K562 (cell line): ENCODE measurements around the gene SUV39H2. TPM values are rescaled to one million over a fixed set of nuclear protein-coding genes. Genes with fewer than 3 reads are reported as not detected.
A peak's percentile ranks its signal among the peaks of the same experiment; 100 is the strongest.

ENCODE experiments used
- ATAC-seq: fragments of 200-7000 bp; cut with Tn5 transposase; 3 replicates; pipeline ENCODE4 v1.9.1; 2020; ENCODE audit warnings: moderate library complexity
- BruUV-seq: library from RNA; stranded (reverse); fragments of 400-500 nt; replicated peaks from 2 replicates; lab custom pipeline; 2021; lab: Mats Ljungman, UMichigan
- CTCF ChIA-PET: fragments of 300-600 bp; formaldehyde crosslinking; extraction: SDS; loops from one replicate; lab custom pipeline; 2021; ENCODE audit warnings: low intra/inter-chr PET ratio; lab: Yijun Ruan, JAX
- POLR2A ChIA-PET: fragments of 300-600, 350-650 bp; sonication (Branson Sonifier 250); formaldehyde crosslinking; extraction: SDS; loops from one replicate; lab custom pipeline; 2021; ENCODE audit warnings: antibody characterized with exemption, inconsistent platforms; lab: Yijun Ruan, JAX
- DNase-seq, 4 experiments: peaks; one replicate each; pipeline versions ENCODE4 v3.0.0 to v3.0.0-alpha.2; 2011 to 2018; ENCODE audit warnings: low spot score in 3 of 4, mixed read lengths in 3 of 4; ENCODE audit errors: extremely low read depth in 1 of 4
- FAIRE-seq: peaks from 2 replicates; lab custom pipeline; 2011; peaks lifted over from hg19 to GRCh38; lab: Jason Lieb, UNC
- H2AFZ ChIP-seq: 2 replicates; pipeline ENCODE4 v1.6.0; 2011; ENCODE audit warnings: low read depth, low read length, control low read depth, inconsistent platforms
- H3K27ac ChIP-seq: fragments of 200-600 bp; 3 replicates; pipeline ENCODE4 v1.8.0; 2011; ENCODE audit warnings: low read depth, mild to moderate bottlenecking, control low read depth, inconsistent platforms, low read length, moderate library complexity, mixed read lengths; ENCODE audit errors: extremely low read depth
- H3K27me3 ChIP-seq, 2 experiments: fragments of 300-600 bp in 1 of 2; 2 replicates in 1 of 2; 3 replicates in 1 of 2; pipeline versions ENCODE4 v1.6.0 to v1.8.0; 2011; ENCODE audit warnings: inconsistent platforms in 2 of 2, low read length in 2 of 2, mild to moderate bottlenecking in 1 of 2, mixed read lengths in 1 of 2, moderate library complexity in 1 of 2; ENCODE audit not compliant: control insufficient read depth in 2 of 2, insufficient read depth in 2 of 2
- H3K36me3 ChIP-seq: fragments of 300-600 bp; 3 replicates; pipeline ENCODE4 v1.8.0; 2011; ENCODE audit warnings: mild to moderate bottlenecking, low read length, inconsistent platforms; ENCODE audit not compliant: control insufficient read depth, insufficient read depth
- H3K4me1 ChIP-seq, 2 experiments: fragments of 200-600 bp in 1 of 2; replicated peaks in 1 of 2; 2 replicates in 1 of 2; 3 replicates in 1 of 2; pipeline versions ENCODE4 v1.5.1 to v1.8.0; 2011; ENCODE audit warnings: inconsistent platforms in 2 of 2, low read length in 2 of 2, mild to moderate bottlenecking in 1 of 2, mixed read lengths in 1 of 2, moderate library complexity in 1 of 2; ENCODE audit not compliant: control insufficient read depth in 2 of 2, insufficient read depth in 2 of 2
- H3K4me2 ChIP-seq: 2 replicates; pipeline ENCODE4 v1.6.1; 2011; ENCODE audit warnings: low read length, control low read depth, inconsistent platforms, mixed read lengths; ENCODE audit not compliant: insufficient read depth
- H3K4me3 ChIP-seq: fragments of 200-600 bp; sonication (generic), shearing (Covaris generic); 2 replicates; pipeline ENCODE4 v1.5.1; 2016; ENCODE audit warnings: control low read depth, inconsistent platforms
- H3K79me2 ChIP-seq: fragments of 200-600 bp; 3 replicates; pipeline ENCODE4 v1.8.0; 2011; ENCODE audit warnings: low read length, inconsistent platforms; ENCODE audit not compliant: control insufficient read depth, insufficient read depth
- H3K9ac ChIP-seq, 2 experiments: 2 replicates each; pipeline versions ENCODE4 v1.6.0 to v1.6.1; 2011; ENCODE audit warnings: low read depth in 2 of 2, low read length in 2 of 2, control low read depth in 1 of 2, inconsistent platforms in 1 of 2, mild to moderate bottlenecking in 1 of 2, mixed read lengths in 1 of 2; ENCODE audit not compliant: insufficient read depth in 1 of 2
- H3K9me1 ChIP-seq: one replicate; pipeline ENCODE4 v1.6.0; 2011; ENCODE audit warnings: inconsistent platforms, mild to moderate bottlenecking, low read length, moderate library complexity; ENCODE audit not compliant: control insufficient read depth, insufficient read depth
- H3K9me3 ChIP-seq: replicated peaks from 2 replicates; pipeline ENCODE4 v1.5.1; 2011; ENCODE audit warnings: low read depth, low read length, inconsistent platforms; ENCODE audit not compliant: control insufficient read depth, insufficient read depth
- H4K20me1 ChIP-seq: replicated peaks from 2 replicates; pipeline ENCODE4 v1.6.1; 2011; ENCODE audit warnings: low read length, inconsistent platforms, mixed read lengths; ENCODE audit not compliant: control insufficient read depth, insufficient read depth
- KDM1A ChIP-seq, 2 experiments: fragments of 450-650 bp; IDR thresholded peaks; 2 replicates each; pipeline ENCODE4 v1.6.1; 2016; ENCODE audit warnings: mild to moderate bottlenecking in 2 of 2
- PHF21A ChIP-seq: fragments of 450-650 bp; IDR thresholded peaks from 2 replicates; pipeline ENCODE4 v1.6.1; 2017; ENCODE audit warnings: low read depth, borderline replicate concordance
- RAD21 ChIP-seq, 2 experiments: fragments of 250-450 bp in 1 of 2; fragments of 450-650 bp in 1 of 2; sonication (Bioruptor Pico) in 1 of 2; formaldehyde crosslinking in 1 of 2; IDR thresholded peaks in 1 of 2; conservative IDR thresholded peaks in 1 of 2; 2 replicates each; pipeline versions ENCODE4 v1.4.0 to v1.8.0; 2020 to 2022; ENCODE audit warnings: mild to moderate bottlenecking in 2 of 2, moderate library complexity in 1 of 2
- ZNF384 ChIP-seq: IDR thresholded peaks from 2 replicates; pipeline ENCODE4 v1.6.1; 2012; ENCODE audit warnings: low read depth, low read length, improper control_type of control experiment
- WGBS: fragments of 100-300 bp; shearing (Covaris generic); methylation state at CpG from one replicate; pipeline ENCODE4 v1.1.6; 2016; ENCODE audit warnings: low coverage, mixed read lengths; ENCODE audit not compliant: insufficient coverage; ENCODE audit errors: missing lambda C conversion rate; 5-methylcytosine and 5-hydroxymethylcytosine counted together
- in situ Hi-C: fragments of 300-500 bp; cut with MboI; formaldehyde crosslinking; loops from 4 replicates; pipeline ENCODE4 v1.15.0; 2018; ENCODE audit warnings: inconsistent platforms, mixed read lengths
- intact Hi-C: fragments of 100-400 bp; cut with micrococcal nuclease; formaldehyde crosslinking; loops from 2 replicates; pipeline ENCODE4 v1.14.2; 2022
- polyA plus RNA-seq, 8 experiments: library from polyadenylated mRNA; depleted of rRNA in 4 of 8; stranded (reverse) in 5 of 8; unstranded in 3 of 8; fragments of >200 nt; fragmentation: Nextera tagmentation in 2 of 8; fragmentation: Illumina TruSeq in 1 of 8; extraction: Ambion mirVana in 2 of 8; extraction: Trizol in 1 of 8; gene quantifications; 2 replicates each; pipeline versions ENCODE4 v1.2.1 to v1.2.3, GENCODE V29; 2011 to 2014; ENCODE audit warnings: inconsistent platforms in 1 of 8, missing spikeins in 1 of 8
- total RNA-seq, 7 experiments: library from RNA; depleted of rRNA in 6 of 7; stranded (reverse); fragments of >200 nt in 6 of 7; fragmentation: Illumina TruSeq in 2 of 7; extraction: Trizol in 2 of 7; gene quantifications; 2 replicates each; pipeline versions ENCODE4 v1.2.1 to v1.2.3, GENCODE V29; 2011 to 2021; ENCODE audit warnings: low replicate concordance in 1 of 7
- TF ChIP-seq, protein P1 (sequence below): fragments of 250-450 bp; sonication (Bioruptor Pico); IDR thresholded peaks from 2 replicates; pipeline ENCODE4 v1.5.0; 2021; ENCODE audit warnings: mild to moderate bottlenecking, moderate library complexity
- TF ChIP-seq, protein P2 (sequence below): fragments of 450-650 bp; IDR thresholded peaks from 2 replicates; pipeline ENCODE4 v1.6.1; 2016; ENCODE audit warnings: antibody characterized with exemption

The SUV39H2 gene
- total and polyA plus RNA-seq, 9 of the 15 experiments (the other 6 are each of a cell fraction or from before 2014, with no cell fraction given) = 24.1 to 54.3 (median 41.3) TPM

DNA sequence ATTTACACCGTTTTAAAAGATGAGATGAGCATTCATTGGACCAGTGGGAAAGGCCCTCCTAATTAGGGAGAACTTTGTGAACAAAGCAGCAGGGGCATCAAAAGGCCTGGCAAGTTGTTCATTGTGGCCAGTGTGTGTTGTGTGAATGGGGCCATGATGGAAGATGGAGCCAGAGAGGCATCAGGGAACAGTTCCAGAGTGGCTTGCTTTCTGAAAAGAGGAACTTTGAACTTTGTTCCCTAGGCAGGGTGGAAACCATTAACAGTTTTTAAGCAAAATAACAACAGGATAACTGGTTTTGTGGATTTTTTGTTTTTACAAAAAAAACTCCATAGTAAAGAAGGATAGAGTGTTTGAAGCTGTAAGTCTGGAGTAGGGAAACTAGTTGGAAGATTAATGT, 12.5 kb downstream of the SUV39H2 start (continued):
- TF ChIP-seq, protein P1, sequence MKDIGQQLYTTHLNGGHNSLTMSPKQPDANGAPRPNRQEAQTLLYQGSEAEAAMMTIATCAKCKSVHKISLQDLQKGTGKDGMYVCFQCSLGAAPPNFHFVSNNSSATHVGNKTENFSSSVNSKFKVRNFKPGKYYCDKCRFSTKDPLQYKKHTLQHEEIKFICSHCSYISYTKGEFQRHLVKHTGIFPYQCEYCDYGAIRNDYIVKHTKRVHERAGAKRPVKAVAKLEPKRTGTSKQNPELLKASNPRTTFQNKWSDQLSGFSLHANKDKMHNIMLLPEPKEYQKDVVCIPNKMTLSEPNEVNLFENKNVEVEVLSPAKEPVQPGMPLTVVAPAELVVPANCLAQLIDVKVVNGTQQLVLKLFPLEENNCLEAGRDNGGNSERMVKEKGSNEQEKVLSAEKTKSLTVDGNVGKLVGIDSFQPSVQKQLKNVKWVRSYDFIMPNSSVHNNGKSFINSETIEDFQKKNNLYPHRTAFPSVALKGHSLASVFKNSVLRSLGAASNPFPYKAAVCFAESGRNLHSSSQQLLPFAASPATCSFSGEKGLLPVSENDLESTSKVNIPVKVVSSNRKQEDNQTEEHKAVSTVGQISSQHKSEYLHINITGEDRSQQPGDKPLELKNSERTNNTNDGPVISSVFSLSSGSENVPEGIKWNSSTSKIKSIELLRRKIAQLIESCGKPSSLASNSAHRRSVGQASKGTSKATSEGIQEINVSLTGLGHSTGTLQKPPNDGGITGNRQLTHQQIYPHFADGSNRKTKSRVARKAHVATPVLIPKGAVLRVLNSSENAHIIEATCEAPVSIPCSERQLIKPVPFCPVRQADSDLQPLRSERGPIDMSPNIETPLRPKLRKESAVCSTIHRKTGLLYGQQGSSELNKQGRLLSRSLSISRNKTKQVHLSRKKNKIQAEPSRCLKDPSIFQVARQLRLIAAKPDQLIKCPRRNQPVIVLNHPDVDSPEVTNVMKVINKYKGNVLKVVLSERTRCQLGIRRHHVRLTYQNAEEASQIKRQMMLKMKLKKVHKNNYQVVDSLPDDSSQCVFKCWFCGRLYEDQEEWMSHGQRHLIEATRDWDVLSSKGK (CRISPR knock-in tag) = no peak
- TF ChIP-seq, all 486 proteins: peak for 0

GRCh38 chr10:14904316-14904732, 25.7 kb downstream of the SUV39H2 start:
- no peak for FAIRE-seq
- in situ Hi-C loops = no loop called here
- no peak overlapping the region for H3K9ac ChIP-seq
- H3K27me3 ChIP-seq = no peaks in the 10 kb centered on the region
- intact Hi-C loops = no loop called here
- ChIA-PET POLR2A (interaction anchor here (0.9 kb wide), 1 partner anchor 21 kb away, joined by 4 read pairs; no protein-coding TSS in a partner anchor), CTCF (no interaction called here)
- BruUV-seq = no TSS peak
- no peak overlapping the region for H2AFZ ChIP-seq
- 0 out of 3 replicates have a peak, but pooled peaks cover 3% of the 10 kb centered on the region for H3K79me2 ChIP-seq
- 42% methylated on average over 1 of the region's 1 CpG for WGBS
- no peaks in the 10 kb centered on the region for H3K9me3 ChIP-seq
- H3K36me3 ChIP-seq = peaks cover 92% of the 10 kb centered on the region
- no peak overlapping the region for H3K4me3 ChIP-seq
- peak; percentile 30 to 42 (median 42) for DNase-seq
- ATAC-seq = peak; percentile 79
- H3K4me2 ChIP-seq = no peak overlapping the region
- no peaks in the 10 kb centered on the region for H3K4me1 ChIP-seq
- H3K9me1 ChIP-seq = no peaks in the 10 kb centered on the region
- no peaks in the 10 kb centered on the region for H4K20me1 ChIP-seq
- H3K27ac ChIP-seq = no peak overlapping the region
- TF ChIP-seq RAD21 (CRISPR knock-in tag; conservative IDR thresholded peaks at IDR 0.05 in 1 of 2, IDR thresholded peaks at IDR 0.05 in 1 of 2) (peak in 1 of 2 experiments; percentile 26; a peak in 2 of 4 replicates), KDM1A (IDR thresholded peaks at IDR 0.05) (peak; percentile 58 to 79), PHF21A (peak; percentile 76; the same call in 1 of the 2 replicates), ZNF384 (peak; percentile 87)
- TF ChIP-seq, protein P2, sequence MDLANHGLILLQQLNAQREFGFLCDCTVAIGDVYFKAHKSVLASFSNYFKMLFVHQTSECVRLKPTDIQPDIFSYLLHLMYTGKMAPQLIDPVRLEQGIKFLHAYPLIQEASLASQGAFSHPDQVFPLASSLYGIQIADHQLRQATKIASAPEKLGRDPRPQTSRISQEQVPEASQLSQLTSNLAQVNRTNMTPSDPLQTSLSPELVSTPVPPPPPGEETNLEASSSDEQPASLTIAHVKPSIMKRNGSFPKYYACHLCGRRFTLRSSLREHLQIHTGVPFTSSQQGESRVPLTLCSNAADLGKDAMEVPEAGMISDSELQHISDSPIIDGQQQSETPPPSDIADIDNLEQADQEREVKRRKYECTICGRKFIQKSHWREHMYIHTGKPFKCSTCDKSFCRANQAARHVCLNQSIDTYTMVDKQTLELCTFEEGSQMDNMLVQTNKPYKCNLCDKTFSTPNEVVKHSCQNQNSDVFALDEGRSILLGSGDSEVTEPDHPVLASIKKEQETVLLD = no peak
